Measurements from ENCODE around the gene FBLN1.

GRCh38 chr22:45455621-45456020 lies 47.1 kb upstream of the FBLN1 start:
- TF ChIP-seq CTCF (conservative IDR thresholded peaks at IDR 0.05), result no peak
- no peak for TF ChIP-seq EZH2 (IDR thresholded peaks at IDR 0.05; ENCODE audit: low read depth)

Data from PC-9 (cell line).